Epithelial cell of proximal tubule (primary cell): ENCODE data around the gene LIMA1. TPM values are rescaled to one million over a fixed set of nuclear protein-coding genes. Genes with fewer than 3 reads are reported as not detected.
"Not testable (repeated sequence)": the region's sequence is repeated elsewhere in the genome, so short reads cannot be mapped to it uniquely, and the experiment has no call there.

Experiments used
- DNase-seq: peaks from one replicate; pipeline ENCODE4 v3.0.0-alpha.2; 2011; ENCODE audit warnings: low read depth
- H3K4me3 ChIP-seq: 2 replicates; pipeline ENCODE4 v1.5.1; 2011; ENCODE audit warnings: low read depth, mild to moderate bottlenecking, low read length
- CTCF ChIP-seq: conservative IDR thresholded peaks from 2 replicates; pipeline ENCODE4 v1.5.1; 2012; ENCODE audit warnings: low read depth, mild to moderate bottlenecking, low read length
- total RNA-seq: library from RNA; depleted of rRNA; stranded (reverse); fragments of >200 nt; gene quantifications from 2 replicates; pipeline ENCODE4 v1.2.3, GENCODE V29; 2015

LIMA1 gene
- total RNA-seq, 1 donor from 2014 or later: 67.7 TPM

- no peak for DNase-seq
- H3K4me3 ChIP-seq: peak overlapping the region; percentile 99
- no peak for TF ChIP-seq CTCF
Measured at GRCh38 chr12:50282721-50283228, 545 bp downstream of the LIMA1 start.

- no peak for TF ChIP-seq CTCF
- DNase-seq: no peak
- no peak overlapping the region for H3K4me3 ChIP-seq
Measured at GRCh38 chr12:50279501-50279900, 3.8 kb downstream of the LIMA1 start.

GRCh38 chr12:50276912-50277671 lies 6.2 kb downstream of the LIMA1 start:
- no peak for TF ChIP-seq CTCF
- no peak for DNase-seq
- H3K4me3 ChIP-seq: no peak overlapping the region

- H3K4me3 ChIP-seq: no peak overlapping the region
- no peak for TF ChIP-seq CTCF
- no peak for DNase-seq
Measured at GRCh38 chr12:50276068-50276467, 7.3 kb downstream of the LIMA1 start.

DNA sequence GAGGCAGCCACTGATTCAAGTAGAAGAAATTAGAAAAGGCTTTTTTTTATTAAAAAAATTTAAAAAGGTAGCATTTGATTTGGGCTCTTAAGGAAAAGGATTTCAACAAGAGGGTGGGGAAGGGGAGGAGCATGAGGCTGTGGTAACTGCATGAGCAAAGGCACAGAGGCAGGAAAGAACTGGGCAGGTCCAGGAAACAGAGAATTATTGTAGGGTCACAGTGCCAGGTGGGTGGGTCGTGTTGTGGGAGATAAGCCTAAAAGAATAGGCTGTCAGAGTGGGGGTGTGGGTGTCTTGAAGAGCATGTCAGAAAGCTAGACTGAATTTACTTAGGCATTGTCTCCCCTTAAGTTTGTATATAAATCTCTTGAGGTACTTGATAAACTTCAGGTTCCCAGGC lies 7.8 kb downstream of the LIMA1 start:
- no peak overlapping the region for H3K4me3 ChIP-seq
- DNase-seq: no peak
- no peak for TF ChIP-seq CTCF

GRCh38 chr12:50275127-50275526 lies 8.2 kb downstream of the LIMA1 start:
- not testable (repeated sequence) for H3K4me3 ChIP-seq, DNase-seq

GRCh38 chr12:50271724-50272247 lies 11.5 kb downstream of the LIMA1 start:
- no peak for TF ChIP-seq CTCF
- peak overlapping the region; percentile 15 for H3K4me3 ChIP-seq
- DNase-seq: no peak
